ENCODE measurements around the gene NINJ1.

- TF ChIP-seq CTCF (IDR thresholded peaks at IDR 0.05; ENCODE audit: low read length) (no peak), EZH2 (IDR thresholded peaks at IDR 0.05; ENCODE audit: borderline replicate concordance, low read length) (no peak)
Measured at GRCh38 chr9:93110311-93110855, 23.7 kb downstream of the NINJ1 start.

All from OCI-LY1 (cell line).